ENCODE measurements around the gene BEGAIN. TPM values are rescaled to one million over a fixed set of nuclear protein-coding genes. Genes with fewer than 3 reads are reported as not detected.

BEGAIN gene
- total and polyA plus RNA-seq, 2 donors from 2014 or later = 0.52 to 1.4 TPM

GRCh38 chr14:100570726-100571454 is 16.3 kb downstream of the BEGAIN start:
- no peak overlapping the region for H3K4me3 ChIP-seq (ENCODE audit: low read length in 3 of 3)
- TF ChIP-seq, protein P1, sequence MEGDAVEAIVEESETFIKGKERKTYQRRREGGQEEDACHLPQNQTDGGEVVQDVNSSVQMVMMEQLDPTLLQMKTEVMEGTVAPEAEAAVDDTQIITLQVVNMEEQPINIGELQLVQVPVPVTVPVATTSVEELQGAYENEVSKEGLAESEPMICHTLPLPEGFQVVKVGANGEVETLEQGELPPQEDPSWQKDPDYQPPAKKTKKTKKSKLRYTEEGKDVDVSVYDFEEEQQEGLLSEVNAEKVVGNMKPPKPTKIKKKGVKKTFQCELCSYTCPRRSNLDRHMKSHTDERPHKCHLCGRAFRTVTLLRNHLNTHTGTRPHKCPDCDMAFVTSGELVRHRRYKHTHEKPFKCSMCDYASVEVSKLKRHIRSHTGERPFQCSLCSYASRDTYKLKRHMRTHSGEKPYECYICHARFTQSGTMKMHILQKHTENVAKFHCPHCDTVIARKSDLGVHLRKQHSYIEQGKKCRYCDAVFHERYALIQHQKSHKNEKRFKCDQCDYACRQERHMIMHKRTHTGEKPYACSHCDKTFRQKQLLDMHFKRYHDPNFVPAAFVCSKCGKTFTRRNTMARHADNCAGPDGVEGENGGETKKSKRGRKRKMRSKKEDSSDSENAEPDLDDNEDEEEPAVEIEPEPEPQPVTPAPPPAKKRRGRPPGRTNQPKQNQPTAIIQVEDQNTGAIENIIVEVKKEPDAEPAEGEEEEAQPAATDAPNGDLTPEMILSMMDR (IDR thresholded peaks at IDR 0.05; ENCODE audit: borderline replicate concordance, extremely low read depth, insufficient read depth) = no peak
- H3K27me3 ChIP-seq (ENCODE audit: control insufficient read depth, insufficient read depth, low read length) = peaks cover 5% of the 10 kb centered on the region
- peaks cover 0 to 4% (median 0%) of the 10 kb centered on the region in 3 donors for H3K4me1 ChIP-seq (ENCODE audit: control insufficient read depth in 2 of 3, insufficient read depth in 2 of 3, low read depth in 1 of 3, low read length in 3 of 3)
- no peak overlapping the region for H3K27ac ChIP-seq (ENCODE audit: low read depth in 2 of 2, low read length in 2 of 2)
- FAIRE-seq (no peak), DNase-seq (no peak)
- intact Hi-C loops (cut with DNase I) = no loop called here
- H3K36me3 ChIP-seq (ENCODE audit: control insufficient read depth in 2 of 3, insufficient read depth in 3 of 3, low read length in 3 of 3) = no peaks in the 10 kb centered on the region
- H3K9me3 ChIP-seq (ENCODE audit: control insufficient read depth in 2 of 3, insufficient read depth in 1 of 3, low read length in 3 of 3) = no peaks in the 10 kb centered on the region
- H3K9ac ChIP-seq (ENCODE audit: low read length in 3 of 3) = no peak overlapping the region

- Histone ChIP-seq H3K27me3 (ENCODE audit: control insufficient read depth, insufficient read depth, low read length) (peaks cover 5% of the 10 kb centered on the region), H3K27ac (ENCODE audit: low read depth in 2 of 2, low read length in 2 of 2) (no peak overlapping the region), H3K36me3 (ENCODE audit: control insufficient read depth in 2 of 3, insufficient read depth in 3 of 3, low read length in 3 of 3) (no peaks in the 10 kb centered on the region), H3K4me1 (ENCODE audit: control insufficient read depth in 2 of 3, insufficient read depth in 2 of 3, low read depth in 1 of 3, low read length in 3 of 3) (peaks cover 0 to 4% (median 0%) of the 10 kb centered on the region in 3 donors), H3K4me3 (ENCODE audit: low read length in 3 of 3) (no peak overlapping the region), H3K9me3 (ENCODE audit: control insufficient read depth in 2 of 3, insufficient read depth in 1 of 3, low read length in 3 of 3) (no peaks in the 10 kb centered on the region), H3K9ac (ENCODE audit: low read length in 3 of 3) (no peak overlapping the region)
- TF ChIP-seq, protein P1 (IDR thresholded peaks at IDR 0.05; ENCODE audit: borderline replicate concordance, extremely low read depth, insufficient read depth) = no peak
- FAIRE-seq (no peak), DNase-seq (no peak)
- intact Hi-C loops (cut with DNase I) = no loop called here
These were observed 17.4 kb downstream of the BEGAIN start for GRCh38 chr14:100569734-100570286.

GRCh38 chr14:100568998-100569733 is 18.1 kb downstream of the BEGAIN start:
- intact Hi-C loops (cut with DNase I) = no loop called here
- DNase-seq (no peak), FAIRE-seq (no peak)

More at GRCh38 chr14:100568998-100569733, 18.1 kb downstream of the BEGAIN start:
- H3K4me3 ChIP-seq (ENCODE audit: low read length in 3 of 3) = no peak overlapping the region
- H3K27ac ChIP-seq (ENCODE audit: low read depth in 2 of 2, low read length in 2 of 2) = no peak overlapping the region
- no peaks in the 10 kb centered on the region for H3K9me3 ChIP-seq (ENCODE audit: control insufficient read depth in 2 of 3, insufficient read depth in 1 of 3, low read length in 3 of 3)
- TF ChIP-seq, protein P1 (IDR thresholded peaks at IDR 0.05; ENCODE audit: borderline replicate concordance, extremely low read depth, insufficient read depth) = no peak
- no peaks in the 10 kb centered on the region for H3K36me3 ChIP-seq (ENCODE audit: control insufficient read depth in 2 of 3, insufficient read depth in 3 of 3, low read length in 3 of 3)
- H3K9ac ChIP-seq (ENCODE audit: low read length in 3 of 3) = no peak overlapping the region
- peaks cover 5% of the 10 kb centered on the region for H3K27me3 ChIP-seq (ENCODE audit: control insufficient read depth, insufficient read depth, low read length)
- H3K4me1 ChIP-seq (ENCODE audit: control insufficient read depth in 2 of 3, insufficient read depth in 2 of 3, low read depth in 1 of 3, low read length in 3 of 3) = peaks cover 0 to 4% (median 0%) of the 10 kb centered on the region in 3 donors

All from kidney (tissue), 14 donors.